Natural killer cell treated with Interleukin-12 subunit alpha and Interleukin-12 subunit beta and Interleukin-15 and Interleukin-18, amount 100 ng/mL, for 72 hours (primary cell): ENCODE data around the gene KLRB1. TPM values are rescaled to one million over a fixed set of nuclear protein-coding genes. Genes with fewer than 3 reads are reported as not detected.
A peak's percentile ranks its signal among the peaks of the same experiment; 100 is the strongest.
"Not testable (repeated sequence)": the region's sequence is repeated elsewhere in the genome, so short reads cannot be mapped to it uniquely, and the experiment has no call there.

ENCODE experiments used
- ATAC-seq, 2 donors: fragments of 150-1000 bp; cut with Tn5 transposase in 1 of 2; sonication (Bioruptor Pico), chemical (Tn5 transposase) in 1 of 2; 2 replicates each; pipeline ENCODE4 v1.10.0; 2021
- DNase-seq: peaks from one replicate; pipeline ENCODE4 v3.0.0; 2022; ENCODE audit warnings: low spot score
- H3K27ac Mint-ChIP-seq, 2 donors: 1 replicate in 1 of 2; 2 replicates in 1 of 2; pipeline ENCODE4 v1.8.0; 2022; ENCODE audit warnings: mixed read lengths in 2 of 2, mild to moderate bottlenecking in 1 of 2, moderate library complexity in 1 of 2
- H3K27me3 Mint-ChIP-seq, 2 donors: 1 replicate in 1 of 2; 2 replicates in 1 of 2; pipeline ENCODE4 v1.8.0; 2022; ENCODE audit warnings: mixed read lengths in 2 of 2
- H3K36me3 Mint-ChIP-seq: one replicate; pipeline ENCODE4 v1.8.0; 2022; ENCODE audit warnings: mixed read lengths
- H3K4me1 Mint-ChIP-seq, 2 donors: 1 replicate in 1 of 2; 2 replicates in 1 of 2; pipeline ENCODE4 v1.8.0; 2022; ENCODE audit warnings: low read depth in 2 of 2, mixed read lengths in 2 of 2, mild to moderate bottlenecking in 1 of 2
- H3K4me3 Mint-ChIP-seq: one replicate; pipeline ENCODE4 v1.8.0; 2022; ENCODE audit warnings: mixed read lengths
- H3K9me3 Mint-ChIP-seq: 2 replicates; pipeline ENCODE4 v1.8.0; 2022; ENCODE audit warnings: mixed read lengths
- total RNA-seq, 2 donors: library from RNA; stranded (reverse); gene quantifications; one replicate each; pipeline ENCODE4 v1.2.3, GENCODE V29; 2022

Gene KLRB1
- total RNA-seq, 2 donors from 2014 or later, result 10.5 to 23.9 TPM

DNA sequence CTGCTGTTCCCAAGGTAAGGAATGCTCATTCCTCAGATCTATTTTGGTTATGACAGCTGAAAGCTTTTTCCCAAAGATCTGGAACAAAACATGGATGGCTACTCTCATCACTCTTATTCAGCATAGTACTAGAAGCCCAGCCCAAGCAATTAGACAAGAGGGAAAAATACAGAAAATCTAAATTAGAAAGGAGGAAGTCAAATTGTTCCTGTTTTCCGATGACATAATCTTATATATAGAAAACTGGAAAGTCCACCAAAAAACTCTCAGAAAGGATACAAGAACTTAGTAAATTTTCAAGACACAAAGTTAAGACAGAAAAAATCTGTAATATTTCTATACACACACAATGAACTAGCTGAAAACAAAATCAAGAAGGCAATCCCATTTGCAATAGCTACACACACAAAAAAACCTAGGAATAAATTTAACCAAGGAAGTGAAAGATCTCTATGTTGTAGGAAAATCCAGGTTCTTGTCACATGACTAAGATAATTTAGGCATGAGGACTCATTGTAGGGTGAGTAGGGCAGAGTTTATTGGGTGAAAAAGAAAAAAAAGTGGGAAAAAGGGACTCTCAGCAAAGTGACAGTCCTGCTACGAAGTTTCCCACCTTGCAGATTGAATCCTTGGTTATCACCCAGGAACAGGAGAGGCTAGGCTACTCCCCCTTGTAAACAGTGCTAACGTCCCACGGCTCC is 28.6 kb upstream of the KLRB1 start:
- Mint-ChIP-seq H3K36me3 (peaks cover 30% of the 10 kb centered on the region), H3K27ac (peak overlapping the region; percentile 60 to 84), H3K9me3 (no peaks in the 10 kb centered on the region), H3K27me3 (no peaks in the 10 kb centered on the region), H3K4me1 (peaks cover 34 to 37% of the 10 kb centered on the region in 2 donors), H3K4me3 (no peak overlapping the region)
- DNase-seq (no peak), ATAC-seq (no peak)

DNA sequence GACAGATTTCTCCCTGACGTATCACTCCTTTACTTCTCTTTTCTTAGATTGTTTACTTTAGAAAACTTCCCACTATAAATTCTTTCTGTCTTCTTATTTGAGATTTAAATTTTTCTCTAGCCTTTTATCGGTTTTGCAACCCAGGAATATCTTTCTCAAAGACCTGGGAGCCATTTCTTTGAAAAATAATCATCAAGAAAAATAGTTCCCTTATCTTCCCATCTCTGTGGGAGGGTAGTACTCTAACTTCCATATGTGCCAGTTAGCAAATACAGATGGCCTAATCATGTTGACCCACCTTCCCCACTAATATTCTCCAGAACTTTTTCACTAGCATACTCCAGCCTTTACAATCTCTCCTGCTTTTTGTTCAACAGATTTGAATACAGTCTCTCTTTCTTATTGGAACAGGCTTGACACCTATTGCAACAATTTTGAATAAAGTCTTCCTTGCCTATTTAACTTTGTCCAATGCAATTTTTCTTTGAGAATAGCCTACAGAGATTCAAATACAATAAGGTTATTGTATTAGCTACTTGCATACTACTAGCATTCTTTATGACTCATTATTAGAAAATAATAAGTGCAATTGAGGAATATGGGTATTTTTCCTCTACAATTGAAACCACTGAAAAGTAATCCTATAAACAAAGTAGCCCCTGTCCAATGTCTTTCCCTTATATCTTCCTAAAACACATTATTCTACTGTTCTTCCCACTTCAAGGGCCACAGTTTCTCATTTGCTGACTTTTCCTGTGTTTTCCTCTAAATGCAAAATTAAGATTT is 27.4 kb upstream of the KLRB1 start:
- no peak for ATAC-seq
- no peak for DNase-seq
- H3K4me3 Mint-ChIP-seq, result no peak overlapping the region
- H3K27ac Mint-ChIP-seq, result peak overlapping the region; percentile 60 to 84
- H3K4me1 Mint-ChIP-seq, result peaks cover 36 to 42% of the 10 kb centered on the region in 2 donors
- peaks cover 27% of the 10 kb centered on the region for H3K36me3 Mint-ChIP-seq
- no peaks in the 10 kb centered on the region for H3K9me3 Mint-ChIP-seq
- no peaks in the 10 kb centered on the region for H3K27me3 Mint-ChIP-seq

DNA sequence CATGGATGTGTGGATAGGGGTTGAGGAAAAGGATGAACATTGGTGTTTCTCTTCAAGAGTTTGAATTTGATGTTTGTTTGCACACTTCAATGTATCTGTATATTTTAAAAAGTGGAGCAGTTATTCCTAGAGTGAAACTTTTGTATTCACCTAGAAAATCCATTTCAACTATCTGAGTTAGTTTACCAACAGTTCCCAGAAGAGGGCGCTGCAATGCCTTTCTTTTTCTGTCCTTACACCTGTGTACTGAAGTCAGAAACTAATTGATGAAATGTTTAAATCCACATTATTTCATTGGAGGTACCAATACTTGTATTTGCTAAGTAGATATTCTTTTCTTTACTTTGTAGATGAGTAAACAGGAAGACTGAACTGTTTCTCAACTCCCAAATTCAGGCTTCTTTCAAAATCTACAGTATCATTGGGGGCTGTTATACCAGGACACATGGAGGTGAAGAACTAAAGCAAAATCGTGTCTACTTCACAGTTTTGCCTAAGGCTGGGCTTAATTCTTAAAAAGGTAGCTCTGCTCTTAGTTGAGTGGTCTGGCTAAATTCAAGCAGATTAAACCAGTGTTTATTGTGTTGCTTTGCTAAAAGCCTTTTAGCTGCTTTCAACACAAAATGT is 26.6 kb upstream of the KLRB1 start:
- ATAC-seq (peak; percentile 71 to 77), DNase-seq (peak; percentile 76)
- Mint-ChIP-seq H3K4me1 (peaks cover 37 to 44% of the 10 kb centered on the region in 2 donors), H3K27me3 (no peaks in the 10 kb centered on the region), H3K9me3 (no peaks in the 10 kb centered on the region), H3K4me3 (no peak overlapping the region), H3K27ac (peak overlapping the region; percentile 60 to 88), H3K36me3 (peaks cover 31% of the 10 kb centered on the region)

DNA sequence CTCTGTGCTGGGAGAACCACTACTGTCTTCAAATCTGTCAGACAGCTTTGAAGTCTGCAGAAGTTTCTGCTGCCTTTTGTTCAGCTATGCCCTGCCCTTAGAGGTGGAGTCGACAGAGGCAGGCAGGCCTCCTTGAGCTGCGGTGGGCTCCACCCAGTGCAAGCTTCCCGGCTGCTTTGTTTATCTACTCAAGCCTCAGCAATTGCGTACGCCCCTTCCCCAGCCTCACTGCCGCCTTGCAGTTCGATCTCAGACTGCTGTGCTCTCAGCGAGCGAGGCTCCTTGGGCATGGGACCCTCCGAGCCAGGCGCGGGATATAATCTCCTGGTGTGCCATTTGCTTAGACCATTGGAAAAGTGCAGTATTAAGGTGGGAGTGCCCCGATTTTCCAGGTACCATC is 25.1 kb upstream of the KLRB1 start:
- no peaks in the 10 kb centered on the region for H3K27me3 Mint-ChIP-seq
- no peak overlapping the region for H3K4me3 Mint-ChIP-seq
- ATAC-seq (no peak), DNase-seq (no peak)
- H3K9me3 Mint-ChIP-seq, result no peaks in the 10 kb centered on the region
- peaks cover 37 to 42% of the 10 kb centered on the region in 2 donors for H3K4me1 Mint-ChIP-seq
- peaks cover 31% of the 10 kb centered on the region for H3K36me3 Mint-ChIP-seq
- peak overlapping the region in 1 of 2 donors; percentile 88 for H3K27ac Mint-ChIP-seq

DNA sequence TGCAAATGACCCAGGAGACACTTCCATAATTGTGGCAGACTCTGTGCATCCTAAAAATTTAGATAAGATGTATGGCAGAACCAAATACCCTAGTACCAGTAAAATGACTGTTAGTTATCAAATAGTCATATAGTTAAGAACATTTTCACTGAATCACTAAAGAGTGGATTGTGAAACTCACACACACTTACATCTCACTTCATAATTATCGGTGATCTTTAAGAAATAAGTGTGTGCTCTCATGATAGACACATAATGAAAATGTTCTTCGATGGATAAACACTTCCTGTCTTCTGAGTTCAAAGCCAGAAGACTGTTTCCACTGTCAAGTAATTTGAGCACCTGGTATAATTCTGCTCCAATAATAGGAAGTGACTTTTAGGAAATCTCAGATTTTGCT is 19.1 kb upstream of the KLRB1 start:
- peak in 1 of 2 donors; percentile 36 for ATAC-seq

DNA sequence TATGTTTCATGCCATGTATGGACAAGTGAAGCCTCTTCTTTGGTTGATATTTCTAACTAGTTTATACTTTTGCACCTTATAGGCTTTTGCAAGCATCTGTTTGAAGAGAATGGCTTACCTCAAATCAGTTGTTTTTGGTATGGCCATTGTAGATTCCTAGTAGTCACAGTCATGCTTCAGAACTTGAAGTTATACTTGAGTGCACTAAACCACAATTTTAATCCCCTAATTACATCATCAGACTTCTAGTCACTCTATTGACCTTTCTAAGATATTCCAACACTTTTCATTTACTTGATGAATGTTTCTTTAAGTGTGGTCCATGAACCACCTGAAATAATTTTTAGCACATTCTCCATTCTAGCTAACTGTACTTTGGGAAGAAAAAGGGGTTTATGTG is 18.6 kb upstream of the KLRB1 start:
- Mint-ChIP-seq H3K27ac (no peak overlapping the region), H3K36me3 (peaks cover 36% of the 10 kb centered on the region), H3K4me1 (peaks cover 4 to 14% of the 10 kb centered on the region in 2 donors), H3K4me3 (no peak overlapping the region), H3K9me3 (peaks cover 3% of the 10 kb centered on the region), H3K27me3 (no peaks in the 10 kb centered on the region)
- ATAC-seq (no peak), DNase-seq (no peak)

More for the DNA sequence above, 19.1 kb upstream of the KLRB1 start:
- Mint-ChIP-seq H3K4me3 (no peak overlapping the region), H3K4me1 (peaks cover 4 to 14% of the 10 kb centered on the region in 2 donors), H3K36me3 (peaks cover 38% of the 10 kb centered on the region), H3K27ac (no peak overlapping the region), H3K27me3 (no peaks in the 10 kb centered on the region), H3K9me3 (peaks cover 3% of the 10 kb centered on the region)
- DNase-seq, result no peak

DNA sequence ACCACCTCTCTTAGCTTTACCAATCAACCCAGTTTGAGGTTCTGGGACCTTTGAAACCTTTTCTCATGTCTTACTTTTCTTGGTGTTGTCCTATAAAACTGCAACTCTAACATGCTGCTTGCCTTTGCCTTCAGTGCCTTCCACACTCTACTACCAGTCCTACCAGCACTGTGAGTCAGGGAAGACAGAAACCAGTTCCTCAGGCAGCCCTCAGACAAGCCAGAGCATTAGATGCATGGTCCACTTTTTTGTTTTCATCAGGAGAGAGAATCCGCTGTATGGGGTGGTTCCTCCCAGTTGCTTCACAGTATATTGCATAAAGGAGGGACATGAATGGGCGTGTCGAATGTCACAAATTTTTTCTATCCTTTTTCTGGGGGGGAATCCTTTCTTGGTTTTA is 17.3 kb upstream of the KLRB1 start:
- H3K36me3 Mint-ChIP-seq, result peaks cover 35% of the 10 kb centered on the region
- H3K4me1 Mint-ChIP-seq, result peaks cover 3 to 10% of the 10 kb centered on the region in 2 donors
- H3K27me3 Mint-ChIP-seq, result no peaks in the 10 kb centered on the region
- H3K27ac Mint-ChIP-seq, result no peak overlapping the region
- ATAC-seq, result no peak
- no peak for DNase-seq
- peaks cover 3% of the 10 kb centered on the region for H3K9me3 Mint-ChIP-seq
- H3K4me3 Mint-ChIP-seq, result no peak overlapping the region

DNA sequence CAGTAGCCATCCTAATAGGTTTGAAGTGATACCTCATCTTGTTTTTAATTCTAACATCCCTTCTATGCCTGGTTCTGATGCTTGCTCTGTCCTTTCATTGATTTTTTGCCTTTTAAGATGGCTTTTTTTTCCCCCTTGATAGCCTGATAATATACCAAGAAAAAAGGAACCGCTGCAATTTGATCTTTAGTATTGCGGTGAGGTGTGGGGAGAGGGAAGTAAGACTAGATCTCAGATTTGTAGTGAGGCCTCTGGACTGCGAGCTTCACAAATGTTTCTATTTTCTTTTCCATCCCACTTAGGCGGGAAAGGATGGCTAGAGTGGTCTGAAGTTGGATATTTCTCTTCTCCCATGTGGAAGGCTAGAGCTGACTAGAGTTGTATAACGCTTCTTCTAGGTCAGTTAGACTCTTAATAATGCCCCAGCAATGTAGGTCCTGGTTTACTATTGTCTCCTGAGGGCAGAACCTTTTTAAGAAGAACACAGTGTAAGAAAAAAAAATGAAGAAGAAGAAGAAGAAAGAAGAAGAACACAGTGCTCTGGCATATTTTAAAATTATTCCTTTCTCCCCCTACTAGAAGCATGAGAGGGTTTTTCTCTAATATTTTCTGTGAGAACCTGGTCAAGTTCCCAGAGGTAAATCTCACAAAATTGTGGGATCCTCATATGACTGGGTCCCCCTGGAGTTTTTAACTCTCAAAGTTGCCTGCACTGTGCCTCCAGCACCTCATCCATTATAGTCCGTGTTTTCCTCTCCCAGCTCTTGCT is 11.9 kb upstream of the KLRB1 start:
- no peak for DNase-seq
- Mint-ChIP-seq H3K36me3 (peaks cover 43% of the 10 kb centered on the region), H3K4me1 (peaks cover 42 to 46% of the 10 kb centered on the region in 2 donors), H3K27me3 (no peaks in the 10 kb centered on the region), H3K27ac (peak overlapping the region; percentile 68 to 84), H3K9me3 (peaks cover 9% of the 10 kb centered on the region), H3K4me3 (peak overlapping the region; percentile 49)
- ATAC-seq, result no peak

DNA sequence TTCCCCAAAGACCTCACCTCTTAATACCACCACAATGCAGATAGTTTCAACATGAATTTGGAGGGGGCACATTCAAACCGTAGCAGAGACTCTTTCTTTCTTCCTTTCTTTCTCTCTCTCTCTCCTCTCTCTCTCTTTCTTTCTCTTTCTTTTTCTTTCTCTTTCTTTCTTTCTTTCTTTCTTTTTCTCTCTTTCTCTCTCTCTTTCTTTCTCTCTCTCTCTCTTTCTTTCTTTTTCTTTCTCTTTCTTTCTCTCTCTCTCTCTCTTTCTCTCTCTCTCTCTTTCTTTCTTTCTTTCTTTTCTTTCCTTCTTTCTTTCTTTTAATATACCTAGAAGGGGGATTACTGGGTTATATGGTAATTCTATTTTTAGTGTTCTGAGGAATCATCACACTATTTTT is 11.2 kb upstream of the KLRB1 start:
- Mint-ChIP-seq H3K4me1 (peaks cover 49 to 53% of the 10 kb centered on the region in 2 donors), H3K4me3 (peak overlapping the region; percentile 49), H3K36me3 (peaks cover 36% of the 10 kb centered on the region), H3K27ac (peak overlapping the region; percentile 68 to 84)
- ATAC-seq, DNase-seq, H3K9me3 Mint-ChIP-seq, H3K27me3 Mint-ChIP-seq: not testable (repeated sequence)

DNA sequence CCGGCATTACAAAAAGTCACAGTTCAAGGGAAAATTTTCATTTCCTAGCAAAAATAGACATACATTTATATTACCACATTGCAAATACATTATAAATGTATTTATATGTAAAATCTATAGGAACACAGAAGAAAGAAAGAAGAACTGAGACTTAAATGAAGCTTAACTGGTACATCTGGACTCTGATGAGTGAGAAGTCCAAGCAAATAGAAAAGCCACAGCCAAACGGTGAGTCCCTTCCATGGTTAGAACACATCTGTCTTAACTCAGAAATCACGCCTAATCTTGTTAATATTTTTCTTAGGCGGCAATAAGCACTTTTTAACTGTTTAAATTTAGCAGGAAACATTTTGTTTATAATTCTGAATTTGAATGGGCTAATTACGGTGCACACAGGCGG is 9.4 kb upstream of the KLRB1 start:
- Mint-ChIP-seq H3K9me3 (peaks cover 7% of the 10 kb centered on the region), H3K36me3 (peaks cover 39% of the 10 kb centered on the region), H3K4me1 (peaks cover 67 to 71% of the 10 kb centered on the region in 2 donors), H3K4me3 (peak overlapping the region; percentile 53), H3K27me3 (no peaks in the 10 kb centered on the region), H3K27ac (peak overlapping the region; percentile 68 to 84)
- no peak for DNase-seq
- ATAC-seq, result no peak

DNA sequence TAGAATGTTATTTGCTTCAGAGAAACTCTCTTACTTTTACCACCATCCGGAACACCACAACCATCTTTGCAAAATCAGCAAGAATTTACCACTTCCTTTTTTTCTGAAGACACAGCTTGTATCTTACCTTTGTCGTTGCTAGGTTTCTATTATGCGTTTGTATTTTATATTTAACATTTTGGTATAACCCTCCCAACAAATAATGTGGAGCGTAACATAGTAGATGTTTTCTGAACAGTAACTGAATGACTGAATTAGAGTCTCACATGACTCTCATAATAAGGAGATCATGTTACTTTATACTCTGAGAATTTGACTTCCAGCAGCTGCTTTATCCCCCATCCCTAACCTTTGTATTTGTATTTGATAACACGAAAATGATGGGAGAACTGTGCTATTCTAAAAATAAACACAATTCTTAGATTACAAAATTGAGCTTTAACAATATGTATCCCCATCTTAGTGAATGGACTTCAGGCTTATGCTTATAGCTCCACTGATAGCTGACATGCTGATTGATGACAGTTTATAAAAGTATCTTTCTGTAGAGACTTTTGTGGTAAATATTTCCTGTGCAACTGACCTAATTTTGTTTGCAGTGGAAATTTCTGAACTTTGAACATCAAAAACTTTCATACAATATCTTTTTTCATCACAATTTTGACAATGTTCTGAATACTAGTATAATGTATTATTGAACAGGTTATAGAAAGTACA is 7.9 kb upstream of the KLRB1 start:
- peak in 1 of 2 donors; percentile 79 for ATAC-seq
- H3K27ac Mint-ChIP-seq, result peak overlapping the region; percentile 84 to 89
- peak overlapping the region; percentile 83 for H3K4me3 Mint-ChIP-seq
- no peak for DNase-seq
- H3K27me3 Mint-ChIP-seq, result no peaks in the 10 kb centered on the region
- peaks cover 49% of the 10 kb centered on the region for H3K36me3 Mint-ChIP-seq
- H3K9me3 Mint-ChIP-seq, result peaks cover 12% of the 10 kb centered on the region
- peaks cover 78 to 84% of the 10 kb centered on the region in 2 donors for H3K4me1 Mint-ChIP-seq

DNA sequence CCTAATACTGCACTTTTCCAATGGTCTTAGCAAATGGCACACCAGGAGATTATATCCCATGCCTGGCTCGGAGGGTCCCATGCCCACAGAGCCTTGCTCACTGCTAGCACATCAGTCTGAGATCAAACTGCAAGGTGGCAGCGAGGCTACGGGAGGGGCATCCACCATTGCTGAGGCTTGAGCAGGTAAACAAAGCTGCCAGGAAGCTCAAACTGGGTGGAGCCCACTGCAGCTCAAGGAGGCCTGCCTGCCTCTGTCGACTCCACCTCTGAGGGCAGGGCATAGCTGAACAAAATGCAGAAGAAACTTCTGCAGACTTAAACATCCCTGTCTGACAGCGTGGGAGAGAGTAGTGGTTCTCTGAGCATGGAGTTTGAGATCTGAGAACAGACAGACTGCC is 2.9 kb upstream of the KLRB1 start:
- not testable (repeated sequence) for ATAC-seq, H3K9me3 Mint-ChIP-seq, H3K4me3 Mint-ChIP-seq, H3K27me3 Mint-ChIP-seq, DNase-seq
- Mint-ChIP-seq H3K36me3 (peaks cover 46% of the 10 kb centered on the region), H3K27ac (peak overlapping the region; percentile 84 to 99), H3K4me1 (peaks cover 82 to 83% of the 10 kb centered on the region in 2 donors)
